GM21576 (cell line): ENCODE measurements around the gene SLC22A16.
"Not testable (repeated sequence)": the region's sequence is repeated elsewhere in the genome, so short reads cannot be mapped to it uniquely, and the experiment has no call there.

ENCODE experiments used
- ATAC-seq: cut with Tn5 transposase; IDR thresholded peaks from one replicate; pipeline ENCODE4 v1.9.1; 2021; ENCODE audit warnings: mild to moderate bottlenecking, moderate library complexity; ENCODE audit not compliant: unreplicated experiment

SLC22A16 gene, protein sequence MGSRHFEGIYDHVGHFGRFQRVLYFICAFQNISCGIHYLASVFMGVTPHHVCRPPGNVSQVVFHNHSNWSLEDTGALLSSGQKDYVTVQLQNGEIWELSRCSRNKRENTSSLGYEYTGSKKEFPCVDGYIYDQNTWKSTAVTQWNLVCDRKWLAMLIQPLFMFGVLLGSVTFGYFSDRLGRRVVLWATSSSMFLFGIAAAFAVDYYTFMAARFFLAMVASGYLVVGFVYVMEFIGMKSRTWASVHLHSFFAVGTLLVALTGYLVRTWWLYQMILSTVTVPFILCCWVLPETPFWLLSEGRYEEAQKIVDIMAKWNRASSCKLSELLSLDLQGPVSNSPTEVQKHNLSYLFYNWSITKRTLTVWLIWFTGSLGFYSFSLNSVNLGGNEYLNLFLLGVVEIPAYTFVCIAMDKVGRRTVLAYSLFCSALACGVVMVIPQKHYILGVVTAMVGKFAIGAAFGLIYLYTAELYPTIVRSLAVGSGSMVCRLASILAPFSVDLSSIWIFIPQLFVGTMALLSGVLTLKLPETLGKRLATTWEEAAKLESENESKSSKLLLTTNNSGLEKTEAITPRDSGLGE

DNA sequence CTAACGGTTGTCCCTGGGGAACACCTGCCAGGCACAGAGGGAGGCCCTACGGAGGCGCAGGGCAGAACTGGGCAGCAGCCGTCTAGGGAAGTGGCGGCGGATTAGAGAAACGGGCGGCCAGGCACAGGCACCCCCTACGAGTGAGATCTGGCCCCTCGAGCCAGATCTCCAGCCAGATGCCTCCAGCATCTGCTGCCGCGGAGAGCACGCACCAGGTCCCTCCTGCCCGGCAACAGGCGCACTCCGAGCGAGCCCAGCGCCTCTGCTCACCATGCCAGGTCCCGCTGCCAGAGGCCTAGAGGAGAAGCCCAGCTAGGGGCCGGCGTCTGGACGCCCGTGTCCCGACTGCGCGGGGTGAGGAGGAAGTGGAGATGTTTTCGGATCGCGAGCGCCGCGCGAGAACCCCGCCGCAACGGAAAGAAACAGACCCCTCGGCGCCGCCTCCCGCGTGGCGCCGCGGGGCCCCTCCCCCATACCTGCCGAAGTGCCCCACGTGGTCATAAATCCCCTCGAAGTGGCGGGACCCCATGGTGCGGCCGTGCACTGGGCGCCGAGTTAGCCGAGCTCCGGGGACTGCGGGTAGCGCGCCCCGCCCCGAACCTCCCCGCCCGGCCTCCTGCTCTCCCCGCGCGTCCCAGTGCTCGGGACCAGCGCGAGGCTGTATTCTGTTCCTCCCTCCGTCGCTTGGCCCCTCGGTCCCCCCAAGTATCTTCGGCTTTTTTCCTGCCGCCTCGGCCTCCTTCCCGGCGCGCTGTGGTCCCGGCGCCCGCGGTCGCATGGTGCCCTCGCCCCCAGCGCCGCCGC lies at the start of gene SLC22A16:
Gene SLC22A16 (minus strand): TSS at position 568 of the 804 bp plus-strand sequence. CDS start 39 bp downstream, at position 529.
- ATAC-seq = no peak

DNA sequence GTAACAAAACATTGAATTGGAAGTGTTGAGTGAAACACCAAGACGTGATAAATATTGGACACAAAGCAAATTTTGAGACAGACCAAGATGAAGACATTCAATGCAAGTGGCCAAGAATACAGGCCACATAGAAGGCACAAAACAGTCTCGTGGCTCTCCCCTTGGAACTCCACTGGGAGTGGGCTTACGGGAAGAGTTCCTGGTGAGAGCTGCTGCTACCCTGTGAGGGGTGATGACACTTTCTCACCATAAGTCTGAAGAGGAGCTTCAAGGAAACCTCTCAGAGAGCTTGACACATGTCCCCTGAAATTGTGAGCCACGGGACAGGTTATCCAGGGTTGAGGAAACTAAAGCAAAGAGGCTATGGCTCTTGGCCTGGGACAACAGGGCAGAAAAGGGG lies 48.6 kb upstream of the SLC22A16 start:
- ATAC-seq = no peak

DNA sequence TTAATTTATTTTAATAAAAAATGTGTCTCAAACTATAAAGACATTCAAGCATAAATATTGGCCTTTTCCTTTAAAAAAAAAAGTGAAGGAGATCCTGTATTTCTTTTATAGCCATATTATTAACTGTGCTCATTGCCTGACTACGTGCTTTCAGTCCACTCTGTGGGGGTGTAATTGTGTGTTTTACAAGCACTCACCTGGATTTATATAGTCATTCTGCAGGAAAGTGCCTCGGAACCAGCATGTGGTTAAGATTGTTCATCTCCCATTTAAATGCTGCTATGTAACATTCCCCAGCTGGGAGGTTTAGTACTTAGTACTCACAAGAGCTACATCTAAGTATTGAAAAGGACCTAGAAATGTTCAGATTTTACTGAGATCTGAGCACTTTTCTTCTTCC lies 47.9 kb upstream of the SLC22A16 start:
- ATAC-seq = no peak

DNA sequence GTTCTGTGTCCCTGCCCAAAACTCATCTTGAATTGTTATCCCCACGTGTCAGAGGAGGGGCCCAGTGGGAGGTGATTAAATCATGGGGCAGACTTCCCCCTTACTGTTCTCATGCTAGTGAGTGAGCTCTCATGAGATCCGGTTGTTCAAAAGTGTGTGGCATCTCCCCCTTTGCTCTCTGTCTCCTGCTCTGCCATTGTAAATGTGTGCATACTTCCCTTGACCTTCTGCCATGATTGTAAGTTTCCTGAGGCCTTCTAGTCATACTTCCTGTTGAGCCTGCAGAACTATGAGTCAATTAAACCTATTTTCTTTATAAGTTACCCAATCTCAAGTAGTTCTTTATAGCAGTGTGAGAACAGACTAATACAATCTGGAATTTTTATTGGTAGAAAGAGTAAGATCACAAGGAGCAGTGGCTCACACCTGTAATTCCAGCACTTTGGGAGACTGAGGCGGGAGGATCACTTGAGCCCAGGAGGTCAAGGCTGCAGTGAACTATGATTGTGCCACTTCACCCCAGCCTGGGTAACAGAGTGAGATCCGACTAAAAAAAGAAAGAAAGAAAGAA lies 47.1 kb upstream of the SLC22A16 start:
- ATAC-seq = no peak

DNA sequence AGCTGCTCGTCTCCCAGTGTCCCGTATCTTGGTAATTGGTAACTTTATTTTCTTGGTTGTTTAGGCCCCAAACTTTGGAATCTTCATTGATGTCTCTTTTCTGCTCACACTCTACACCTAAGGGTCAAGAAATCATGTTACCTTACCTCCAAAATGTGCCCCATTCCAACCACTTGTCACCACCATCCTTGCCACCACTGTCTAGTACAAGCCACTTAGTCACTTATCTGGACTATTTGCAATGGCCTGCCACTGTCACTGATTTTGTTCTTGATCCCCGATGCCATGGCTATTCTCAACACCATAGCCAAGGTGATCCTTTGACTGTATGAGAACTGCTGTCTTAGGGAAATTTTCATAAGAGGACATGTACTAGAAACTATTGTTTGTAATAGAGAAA lies 46.0 kb upstream of the SLC22A16 start:
- ATAC-seq = no peak

DNA sequence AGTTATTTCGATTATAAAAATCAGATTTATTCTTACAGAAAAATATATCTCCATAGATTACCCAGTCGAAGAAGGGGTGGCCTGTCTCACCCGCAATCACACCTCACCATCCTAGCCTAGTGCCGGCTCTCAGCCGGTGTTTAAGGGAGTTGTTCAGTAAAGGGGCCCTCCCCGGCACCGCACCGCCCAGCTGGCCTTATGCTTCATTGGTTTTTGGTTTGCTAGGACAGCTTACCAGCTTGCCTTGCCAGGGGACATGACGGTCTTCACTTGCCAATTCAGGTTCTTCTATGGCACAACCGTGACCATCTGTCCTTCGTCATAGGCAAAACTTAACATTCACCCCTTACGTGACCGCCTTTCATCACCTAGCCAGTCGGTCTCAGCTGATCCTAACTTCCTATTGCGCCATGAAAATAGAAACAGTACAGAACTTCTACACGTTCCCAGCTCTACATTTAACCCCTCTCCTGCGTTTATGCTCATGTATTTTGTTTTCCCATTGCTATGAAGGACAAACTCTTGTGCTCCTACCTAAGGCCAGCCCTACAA lies 44.7 kb upstream of the SLC22A16 start:
- no peak for ATAC-seq

DNA sequence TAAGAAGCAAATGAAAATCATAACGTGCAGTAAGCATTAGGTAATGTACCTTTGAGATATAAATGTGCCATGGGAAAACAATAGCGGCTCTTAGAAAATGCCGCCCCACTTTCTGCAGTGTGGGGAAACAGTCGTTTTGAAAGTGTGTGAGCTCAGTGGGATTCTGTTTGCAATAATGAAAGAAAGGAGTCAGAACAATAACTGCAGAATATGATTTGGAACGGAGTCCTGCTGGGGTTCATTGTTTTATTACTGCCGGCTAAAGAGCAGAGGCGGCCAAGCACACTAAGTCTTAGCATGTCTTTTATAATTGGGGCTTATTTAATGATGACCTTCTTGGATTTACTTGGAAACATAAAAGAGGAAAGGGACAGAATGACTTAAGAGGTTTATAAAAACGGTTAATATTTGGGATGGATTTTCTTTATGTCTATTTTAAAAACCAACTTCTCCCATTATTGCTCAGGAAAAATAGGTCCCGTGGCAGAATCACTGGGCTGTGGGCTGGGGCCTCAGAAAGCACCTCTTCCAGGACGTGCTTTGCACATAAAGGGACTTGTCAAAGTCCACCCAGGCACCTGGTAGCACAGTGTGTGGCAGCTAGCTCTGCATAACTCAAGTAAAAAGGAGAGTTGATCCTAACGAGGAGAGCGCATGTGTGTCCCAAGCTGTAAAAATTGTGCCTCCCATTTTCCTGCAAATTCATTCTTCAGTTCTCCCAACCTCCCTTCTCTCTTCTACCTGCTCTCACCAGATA lies 44.0 kb upstream of the SLC22A16 start:
- ATAC-seq = no peak

DNA sequence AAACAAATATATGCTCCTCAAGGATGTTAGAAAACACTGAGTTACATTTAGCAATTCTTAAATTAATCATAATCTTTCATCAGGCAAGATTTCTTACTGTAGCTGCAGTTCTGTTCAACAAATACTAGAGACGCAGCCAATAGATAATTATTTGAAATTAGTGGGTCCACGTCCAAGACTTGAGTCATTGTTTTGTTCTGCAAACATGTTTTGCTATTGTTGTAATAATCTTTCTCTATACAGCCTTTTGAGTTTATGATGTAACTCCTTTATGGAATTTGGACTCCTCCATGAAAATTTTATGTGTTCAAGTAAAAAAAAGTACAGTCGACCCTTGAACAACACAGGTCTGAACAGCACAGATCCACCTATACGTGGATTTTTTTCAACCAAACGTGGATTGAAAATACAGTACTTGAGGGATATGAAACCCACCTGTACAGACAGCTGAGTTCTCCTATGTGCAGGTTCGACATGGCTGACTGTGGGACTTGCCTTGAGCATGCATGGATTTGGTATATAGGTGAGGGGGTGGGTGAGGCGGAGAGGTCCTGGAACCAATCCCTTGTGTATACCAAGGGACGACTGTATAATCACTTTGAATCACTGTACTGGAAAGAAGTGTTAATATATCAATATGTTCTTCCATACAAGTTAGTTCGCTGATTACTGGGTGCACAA lies 41.3 kb upstream of the SLC22A16 start:
- ATAC-seq = no peak

DNA sequence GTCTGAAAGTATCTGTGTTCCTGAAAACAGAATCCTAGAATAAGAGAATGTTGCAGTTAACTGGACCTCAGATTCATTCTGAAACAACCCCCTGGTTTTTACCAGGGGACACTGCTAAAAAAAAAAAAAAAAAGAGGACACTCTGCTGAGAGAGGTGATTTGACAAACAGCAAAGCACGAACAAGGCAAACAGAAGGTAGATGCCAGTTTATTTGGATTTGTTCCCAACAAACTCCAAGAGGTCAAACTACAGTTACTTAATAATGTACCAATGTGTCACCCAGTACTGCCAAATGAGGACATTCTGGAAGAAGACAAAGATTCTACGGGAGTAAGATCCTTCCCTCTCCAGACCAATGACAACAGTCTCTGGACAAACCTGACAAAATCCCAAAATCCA lies 40.6 kb upstream of the SLC22A16 start:
- ATAC-seq = no peak

DNA sequence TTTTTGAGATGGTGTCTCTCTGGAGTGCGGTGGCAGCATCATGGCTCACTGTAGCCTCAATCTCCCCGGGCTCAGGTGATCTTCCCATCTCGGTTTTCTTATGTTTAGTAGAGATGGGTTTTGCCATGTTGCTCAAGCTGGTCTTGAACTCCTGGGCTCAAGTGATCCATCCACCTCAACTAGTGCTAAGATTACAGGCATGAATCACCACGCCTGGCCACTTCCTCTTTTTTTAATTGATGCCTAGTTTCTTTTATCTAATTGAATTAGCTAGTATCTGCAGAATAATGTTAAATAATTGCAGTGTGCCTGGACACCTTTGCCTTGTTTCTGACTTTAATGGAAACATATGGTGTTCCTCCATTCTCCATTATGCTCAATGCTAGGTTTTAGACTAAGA lies 38.4 kb upstream of the SLC22A16 start:
- no peak for ATAC-seq

DNA sequence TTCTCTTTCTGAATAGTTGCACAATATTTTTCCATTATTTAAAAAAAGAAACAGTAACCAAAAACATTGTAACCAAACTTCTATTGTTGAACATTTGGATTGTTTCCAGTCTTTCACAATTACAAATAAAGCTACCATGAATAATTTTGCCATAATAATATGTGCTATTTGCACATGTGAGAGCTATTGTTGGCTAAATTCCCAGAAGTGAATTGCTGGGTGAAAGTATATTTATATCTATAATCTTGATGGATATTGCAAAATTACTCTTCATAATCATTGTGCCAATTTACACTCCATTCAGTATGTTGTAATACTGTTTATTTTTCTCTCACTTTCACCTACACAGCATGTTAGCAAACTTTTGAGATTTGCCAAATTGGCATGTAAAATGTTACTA lies 36.6 kb upstream of the SLC22A16 start:
- no peak for ATAC-seq

DNA sequence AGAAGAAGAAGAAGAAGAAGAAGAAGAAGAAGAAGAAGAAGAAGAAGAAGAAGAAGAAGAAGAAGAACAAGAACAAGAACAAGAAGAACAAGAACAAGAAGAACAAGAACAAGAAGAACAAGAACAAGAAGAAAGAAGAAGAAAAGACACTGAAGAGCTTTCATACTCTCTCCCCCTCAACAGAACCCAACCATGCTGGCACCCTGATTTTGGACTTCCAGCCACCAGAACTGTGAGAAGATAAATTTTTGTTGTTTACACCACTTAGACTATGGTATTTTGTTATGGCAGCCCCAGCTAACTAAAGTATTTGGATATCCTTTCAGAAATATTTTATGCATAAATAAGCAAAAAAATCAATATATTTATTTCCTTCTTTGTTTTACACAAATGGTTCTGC lies 36.1 kb upstream of the SLC22A16 start:
- ATAC-seq = not testable (repeated sequence)

DNA sequence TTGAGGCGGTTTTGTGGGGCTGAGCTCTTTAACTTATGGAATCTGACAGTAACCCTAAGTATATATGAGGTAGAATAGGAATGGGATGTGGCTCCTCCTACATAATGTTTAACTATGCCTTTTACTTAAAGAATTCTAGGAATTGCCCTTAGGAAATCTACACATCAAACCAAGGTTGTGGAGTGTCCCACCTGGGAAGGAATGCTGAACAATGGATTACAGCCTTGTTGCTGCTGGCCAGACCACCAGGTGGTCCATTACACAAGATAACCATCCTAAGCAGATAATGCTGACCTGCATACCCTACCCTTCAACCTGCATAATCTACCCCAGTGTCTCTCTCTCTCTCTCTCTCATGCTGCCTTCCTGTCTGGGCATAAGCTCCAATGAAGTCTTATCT lies 35.0 kb upstream of the SLC22A16 start:
- ATAC-seq = no peak

DNA sequence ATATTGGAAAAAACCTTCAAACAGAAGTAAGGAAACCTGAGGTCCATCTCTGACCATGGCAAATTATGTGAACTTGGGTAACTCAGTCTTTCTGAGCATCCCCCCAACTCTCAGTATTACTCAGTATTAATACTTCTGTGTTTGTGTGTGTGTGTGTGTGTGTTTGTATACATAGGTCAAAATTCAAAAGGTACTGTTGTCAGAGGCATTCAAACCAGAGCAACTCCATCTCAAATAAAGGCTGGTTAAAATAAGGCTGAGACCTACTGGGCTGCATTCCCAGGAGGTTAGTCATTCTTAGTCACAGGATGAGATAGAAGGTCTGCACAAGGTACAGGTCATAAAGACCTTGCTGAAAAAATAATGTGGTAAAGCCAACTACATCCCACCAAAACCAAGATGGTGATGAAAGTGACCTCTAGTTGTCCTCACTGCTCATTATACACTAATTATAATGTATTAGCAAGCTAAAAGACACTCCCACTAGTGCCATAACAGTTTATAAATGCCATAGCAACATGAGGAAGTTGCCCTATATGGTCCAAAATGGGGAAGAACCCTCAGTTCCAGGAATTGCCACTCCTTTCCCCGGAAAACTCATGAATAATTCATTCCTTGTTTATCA lies 33.3 kb upstream of the SLC22A16 start:
- no peak for ATAC-seq

DNA sequence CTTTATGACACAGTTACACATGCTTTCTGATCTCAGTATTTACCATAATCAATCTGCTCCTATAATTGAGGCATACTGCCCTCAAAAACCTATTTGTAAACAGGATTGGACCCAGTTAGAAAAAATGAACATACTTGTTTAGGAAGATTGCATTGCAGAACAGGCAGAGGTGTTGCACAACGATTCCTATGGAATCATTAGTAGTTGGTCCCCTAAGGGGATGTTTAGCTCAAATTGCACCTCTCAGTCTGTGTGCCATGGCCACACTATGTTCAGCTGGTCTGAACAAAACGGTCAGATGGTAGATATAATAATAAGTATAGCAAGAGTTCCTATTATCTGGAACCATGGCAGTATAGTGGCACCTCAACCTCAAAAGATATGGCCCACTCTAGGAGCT lies 28.5 kb upstream of the SLC22A16 start:
- not testable (repeated sequence) for ATAC-seq

DNA sequence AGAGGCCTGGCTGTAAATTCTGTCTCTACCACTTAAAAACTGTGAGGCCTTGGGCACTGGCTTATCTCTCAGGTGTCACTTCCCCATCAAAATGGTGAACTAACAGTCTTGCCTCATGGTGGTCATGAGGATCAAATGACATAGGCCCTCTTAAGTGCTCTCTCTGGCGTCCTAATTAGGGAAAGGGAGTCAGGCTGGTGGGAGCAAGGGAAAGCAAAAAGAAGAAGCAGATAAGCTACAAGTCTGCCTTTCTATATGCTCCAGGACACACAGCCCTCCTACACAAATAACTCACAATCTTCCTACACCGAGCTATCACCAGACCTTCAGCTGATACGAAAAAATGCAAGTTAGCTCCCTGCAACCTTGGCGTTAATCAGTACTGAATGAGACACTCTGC lies 19.5 kb upstream of the SLC22A16 start:
- no peak for ATAC-seq

DNA sequence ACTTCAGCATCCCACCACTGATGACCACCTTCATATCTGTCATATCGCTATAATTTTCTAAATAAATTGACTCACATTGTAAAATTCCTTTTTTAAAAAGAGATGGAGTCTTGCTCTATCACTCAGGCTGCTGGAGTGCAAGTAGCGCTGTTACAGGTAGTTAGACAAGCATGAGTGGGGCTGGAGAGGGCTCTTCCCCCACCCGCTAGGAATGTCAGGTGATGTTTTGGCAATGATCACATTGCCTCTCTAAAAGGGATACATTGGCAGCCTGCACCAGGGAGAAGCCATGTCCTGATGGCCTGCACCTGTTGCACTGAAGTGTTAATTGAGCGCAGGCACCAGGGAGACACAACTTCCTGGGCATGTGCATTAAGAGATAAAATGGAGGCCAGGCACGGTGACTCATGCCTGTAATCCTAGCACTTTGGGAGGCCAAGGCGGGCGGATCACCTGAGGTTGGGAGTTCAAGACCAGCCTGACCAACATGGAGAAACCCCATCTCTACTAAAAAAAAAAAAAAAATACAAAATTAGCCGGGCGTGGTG lies 16.9 kb upstream of the SLC22A16 start:
- ATAC-seq = no peak

DNA sequence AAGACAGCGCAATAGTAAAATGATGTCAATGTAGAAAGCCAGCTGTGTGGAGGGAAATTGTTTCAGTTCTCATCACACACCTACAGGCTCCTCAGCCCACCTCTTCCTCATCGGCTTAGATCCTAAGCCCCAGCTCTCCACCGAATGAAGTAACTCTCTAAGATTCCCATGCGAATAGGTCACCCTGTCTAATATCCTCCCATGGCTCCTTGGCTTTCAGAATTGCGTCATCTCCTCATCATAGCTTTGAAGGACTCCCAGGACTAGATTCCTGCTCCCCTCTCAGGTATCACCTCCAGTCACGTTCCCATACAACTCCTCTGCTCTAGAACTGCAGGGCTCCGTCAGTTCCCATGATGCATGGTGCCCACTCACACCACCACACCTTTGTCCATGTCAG lies 16.2 kb upstream of the SLC22A16 start:
- ATAC-seq = no peak

DNA sequence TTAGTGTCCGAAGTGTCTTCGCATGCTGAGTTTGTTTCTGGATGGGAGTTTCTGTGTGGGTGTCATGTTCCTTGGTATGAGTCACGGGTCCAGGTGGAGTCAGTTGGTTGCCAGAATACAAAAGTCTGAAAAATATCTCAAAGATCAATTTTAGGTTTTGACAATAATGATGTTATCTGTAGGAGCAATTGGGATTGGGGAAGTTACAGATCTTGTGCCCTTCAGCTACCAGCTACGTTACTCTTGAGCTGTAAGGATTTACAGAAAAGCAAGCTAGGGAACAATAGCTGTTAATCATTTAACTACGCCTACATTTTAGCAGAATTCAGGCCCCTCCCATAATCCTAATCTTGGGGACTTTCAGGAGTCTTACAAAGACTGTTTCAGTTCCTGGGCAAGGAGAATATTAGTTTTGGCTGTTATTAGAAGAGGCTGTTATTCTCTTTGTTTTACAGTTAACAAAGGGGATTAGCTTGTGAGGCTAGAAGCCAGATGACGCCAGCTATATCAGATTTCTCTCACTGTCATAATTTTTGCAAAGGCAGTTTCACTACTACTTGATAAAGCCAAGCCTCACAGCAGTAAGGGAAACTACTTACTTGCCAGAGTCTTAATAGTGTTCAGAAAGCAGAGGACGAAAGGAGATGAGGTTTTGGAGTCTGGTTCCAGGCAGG lies 15.4 kb upstream of the SLC22A16 start:
- ATAC-seq = no peak
